Osteoblast (primary cell): ENCODE data around the gene CHCHD10. TPM values are rescaled to one million over a fixed set of nuclear protein-coding genes. Genes with fewer than 3 reads are reported as not detected.

ENCODE experiments used
- DNase-seq: peaks from one replicate; pipeline ENCODE4 v3.0.0; 2011; ENCODE audit warnings: low spot score, mixed read lengths; ENCODE audit not compliant: insufficient read length; ENCODE audit errors: missing footprints
- H2AFZ ChIP-seq: 2 replicates; pipeline ENCODE4 v1.6.0; 2011; ENCODE audit warnings: mild to moderate bottlenecking, low read length
- H3K27ac ChIP-seq: 2 replicates; pipeline ENCODE4 v1.5.1; 2011; ENCODE audit warnings: mild to moderate bottlenecking, low read depth, low read length, moderate library complexity
- H3K27me3 ChIP-seq: 2 replicates; pipeline ENCODE4 v1.6.0; 2012; ENCODE audit warnings: mild to moderate bottlenecking, control low read depth, inconsistent platforms, low read length, moderate library complexity; ENCODE audit not compliant: insufficient read depth
- H3K36me3 ChIP-seq: 2 replicates; pipeline ENCODE4 v1.5.1; 2011; ENCODE audit warnings: mild to moderate bottlenecking, low read length, control low read depth, moderate library complexity; ENCODE audit not compliant: insufficient read depth
- H3K4me1 ChIP-seq: 2 replicates; pipeline ENCODE4 v1.5.1; 2011; ENCODE audit warnings: mild to moderate bottlenecking, low read length, control low read depth, moderate library complexity; ENCODE audit not compliant: insufficient read depth
- H3K4me2 ChIP-seq: 2 replicates; pipeline ENCODE4 v1.6.0; 2011; ENCODE audit warnings: mild to moderate bottlenecking, low read length; ENCODE audit not compliant: insufficient read depth
- H3K4me3 ChIP-seq: fragments of 200-600 bp; sonication (generic); 3 replicates; pipeline ENCODE4 v1.5.1; 2012; ENCODE audit warnings: mild to moderate bottlenecking, low read length, inconsistent platforms; ENCODE audit not compliant: insufficient read depth
- H3K79me2 ChIP-seq: 2 replicates; pipeline ENCODE4 v1.6.0; 2012; ENCODE audit warnings: mild to moderate bottlenecking, low read length, control low read depth, inconsistent platforms; ENCODE audit not compliant: insufficient read depth
- H3K9me3 ChIP-seq: 2 replicates; pipeline ENCODE4 v1.5.1; 2011; ENCODE audit warnings: low read depth, low read length, control low read depth
- H4K20me1 ChIP-seq: 2 replicates; pipeline ENCODE4 v1.6.0; 2012; ENCODE audit warnings: mild to moderate bottlenecking, low read length, control low read depth; ENCODE audit not compliant: insufficient read depth
- total RNA-seq: library from RNA; depleted of rRNA; stranded (reverse); fragments of >200 nt; gene quantifications from 2 replicates; pipeline ENCODE4 v1.2.3, GENCODE V29; 2012
- TF ChIP-seq, protein P1 (sequence below): IDR thresholded peaks from 2 replicates; pipeline ENCODE4 v1.5.1; 2011; ENCODE audit warnings: mild to moderate bottlenecking, low read depth, low read length, moderate library complexity; ENCODE audit errors: extremely low read depth

The CHCHD10 gene
- total RNA-seq, 1 donor = 1.1 TPM

DNA sequence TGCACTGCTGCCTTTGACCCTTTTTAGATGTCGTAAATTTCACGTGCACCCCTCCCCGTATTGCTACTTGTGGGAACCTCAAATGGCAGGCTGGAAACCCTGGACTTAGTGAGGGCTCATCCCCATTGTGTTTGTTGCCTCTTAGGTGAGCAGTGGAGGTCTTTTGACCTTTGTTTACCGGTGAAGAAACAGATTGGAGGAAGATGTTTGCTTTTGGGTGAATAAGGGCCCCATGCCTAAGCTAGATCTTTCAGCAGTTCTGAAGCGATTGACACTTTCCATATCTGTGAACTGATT, 19.8 kb upstream of the CHCHD10 start:
- no peak for DNase-seq
- H3K4me2 ChIP-seq = peak overlapping the region; percentile 90
- peak overlapping the region; percentile 94 for H3K27ac ChIP-seq
- H4K20me1 ChIP-seq = peaks cover 46% of the 10 kb centered on the region
- H3K27me3 ChIP-seq = no peaks in the 10 kb centered on the region
- H3K36me3 ChIP-seq = peaks cover 14% of the 10 kb centered on the region
- H3K79me2 ChIP-seq = peaks cover 55% of the 10 kb centered on the region
- peaks cover 41% of the 10 kb centered on the region for H3K4me1 ChIP-seq
- TF ChIP-seq, protein P1, sequence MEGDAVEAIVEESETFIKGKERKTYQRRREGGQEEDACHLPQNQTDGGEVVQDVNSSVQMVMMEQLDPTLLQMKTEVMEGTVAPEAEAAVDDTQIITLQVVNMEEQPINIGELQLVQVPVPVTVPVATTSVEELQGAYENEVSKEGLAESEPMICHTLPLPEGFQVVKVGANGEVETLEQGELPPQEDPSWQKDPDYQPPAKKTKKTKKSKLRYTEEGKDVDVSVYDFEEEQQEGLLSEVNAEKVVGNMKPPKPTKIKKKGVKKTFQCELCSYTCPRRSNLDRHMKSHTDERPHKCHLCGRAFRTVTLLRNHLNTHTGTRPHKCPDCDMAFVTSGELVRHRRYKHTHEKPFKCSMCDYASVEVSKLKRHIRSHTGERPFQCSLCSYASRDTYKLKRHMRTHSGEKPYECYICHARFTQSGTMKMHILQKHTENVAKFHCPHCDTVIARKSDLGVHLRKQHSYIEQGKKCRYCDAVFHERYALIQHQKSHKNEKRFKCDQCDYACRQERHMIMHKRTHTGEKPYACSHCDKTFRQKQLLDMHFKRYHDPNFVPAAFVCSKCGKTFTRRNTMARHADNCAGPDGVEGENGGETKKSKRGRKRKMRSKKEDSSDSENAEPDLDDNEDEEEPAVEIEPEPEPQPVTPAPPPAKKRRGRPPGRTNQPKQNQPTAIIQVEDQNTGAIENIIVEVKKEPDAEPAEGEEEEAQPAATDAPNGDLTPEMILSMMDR = no peak
- H3K4me3 ChIP-seq = peak overlapping the region; percentile 85
- H3K9me3 ChIP-seq = no peaks in the 10 kb centered on the region
- H2AFZ ChIP-seq = peak overlapping the region; percentile 44

DNA sequence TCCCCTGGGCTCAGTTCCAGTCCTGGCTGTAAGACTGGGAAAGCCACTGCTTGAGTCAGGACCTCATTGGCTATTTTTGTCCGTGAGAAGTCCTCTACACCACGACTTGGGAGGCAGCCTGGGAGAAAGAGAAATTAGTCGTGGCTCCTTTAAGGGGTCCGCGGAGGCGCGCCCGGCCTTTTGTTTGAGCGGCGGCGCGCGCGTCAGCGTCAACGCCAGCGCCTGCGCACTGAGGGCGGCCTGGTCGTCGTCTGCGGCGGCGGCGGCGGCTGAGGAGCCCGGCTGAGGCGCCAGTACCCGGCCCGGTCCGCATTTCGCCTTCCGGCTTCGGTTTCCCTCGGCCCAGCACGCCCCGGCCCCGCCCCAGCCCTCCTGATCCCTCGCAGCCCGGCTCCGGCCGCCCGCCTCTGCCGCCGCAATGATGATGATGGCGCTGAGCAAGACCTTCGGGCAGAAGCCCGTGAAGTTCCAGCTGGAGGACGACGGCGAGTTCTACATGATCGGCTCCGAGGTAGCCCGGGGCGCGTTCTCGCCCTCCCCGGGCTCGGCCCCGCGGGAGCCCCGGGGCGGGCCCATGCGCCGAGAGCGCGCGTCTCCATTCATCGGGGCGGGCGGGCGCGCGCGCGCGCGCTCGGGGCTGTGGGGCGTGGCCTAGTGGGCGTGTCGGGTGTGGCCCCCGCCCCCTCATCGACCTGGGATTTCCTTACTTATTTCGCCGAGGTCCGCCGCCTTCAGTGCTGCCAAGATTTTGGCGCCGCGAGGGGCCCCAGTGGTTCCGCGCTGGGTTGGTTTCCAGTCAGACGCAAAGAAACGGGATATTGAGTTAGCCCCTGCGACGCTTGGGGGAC, 19.2 kb upstream of the CHCHD10 start, which contains the start of gene SMARCB1:
TSS of gene SMARCB1 (plus strand) at position 215 of the 848 bp plus-strand sequence. CDS start at position 419, 204 bp downstream.
- Histone ChIP-seq H3K4me1 (peaks cover 43% of the 10 kb centered on the region), H3K27me3 (no peaks in the 10 kb centered on the region), H3K9me3 (no peaks in the 10 kb centered on the region), H2AFZ (peak within 1 kb of the TSS; percentile 90), H3K4me3 (peak within 1 kb of the TSS; percentile 85), H3K36me3 (peaks cover 8% of the 10 kb centered on the region), H3K79me2 (peaks cover 50% of the 10 kb centered on the region), H3K4me2 (peak within 1 kb of the TSS; percentile 90), H3K27ac (peak within 1 kb of the TSS; percentile 94), H4K20me1 (peaks cover 41% of the 10 kb centered on the region)
- TF ChIP-seq, protein P1 = no peak
- peak; percentile 99 for DNase-seq

DNA sequence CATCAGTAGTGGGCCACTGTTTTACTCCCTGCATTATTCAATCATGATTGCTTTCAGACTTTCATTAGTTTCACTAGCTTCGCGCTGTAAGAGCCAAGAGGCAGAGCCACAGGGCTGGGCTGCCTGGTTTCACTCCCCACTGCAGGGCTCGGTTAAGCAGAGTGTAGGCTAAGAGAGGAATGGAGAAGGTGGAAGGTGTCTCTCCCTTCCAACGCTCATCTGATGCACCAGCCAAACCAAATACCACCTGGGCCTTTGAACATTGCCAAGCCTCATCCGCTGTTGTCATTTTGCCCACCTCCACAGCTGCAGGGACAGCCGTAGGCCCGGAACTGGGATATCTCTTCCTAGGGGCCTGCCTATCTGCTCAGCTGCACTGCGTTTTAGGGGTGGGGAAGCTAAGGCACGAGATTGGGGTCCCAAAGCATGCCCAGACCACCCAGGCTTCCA, 18.5 kb upstream of the CHCHD10 start:
- peaks cover 2% of the 10 kb centered on the region for H3K36me3 ChIP-seq
- no peaks in the 10 kb centered on the region for H3K27me3 ChIP-seq
- peak overlapping the region; percentile 90 for H3K4me2 ChIP-seq
- H3K79me2 ChIP-seq = peaks cover 43% of the 10 kb centered on the region
- peak overlapping the region; percentile 84 for H2AFZ ChIP-seq
- peaks cover 34% of the 10 kb centered on the region for H4K20me1 ChIP-seq
- H3K9me3 ChIP-seq = no peaks in the 10 kb centered on the region
- DNase-seq = peak; percentile 36
- peaks cover 48% of the 10 kb centered on the region for H3K4me1 ChIP-seq
- peak overlapping the region; percentile 85 for H3K4me3 ChIP-seq
- TF ChIP-seq, protein P1 = no peak
- peak overlapping the region; percentile 94 for H3K27ac ChIP-seq

DNA sequence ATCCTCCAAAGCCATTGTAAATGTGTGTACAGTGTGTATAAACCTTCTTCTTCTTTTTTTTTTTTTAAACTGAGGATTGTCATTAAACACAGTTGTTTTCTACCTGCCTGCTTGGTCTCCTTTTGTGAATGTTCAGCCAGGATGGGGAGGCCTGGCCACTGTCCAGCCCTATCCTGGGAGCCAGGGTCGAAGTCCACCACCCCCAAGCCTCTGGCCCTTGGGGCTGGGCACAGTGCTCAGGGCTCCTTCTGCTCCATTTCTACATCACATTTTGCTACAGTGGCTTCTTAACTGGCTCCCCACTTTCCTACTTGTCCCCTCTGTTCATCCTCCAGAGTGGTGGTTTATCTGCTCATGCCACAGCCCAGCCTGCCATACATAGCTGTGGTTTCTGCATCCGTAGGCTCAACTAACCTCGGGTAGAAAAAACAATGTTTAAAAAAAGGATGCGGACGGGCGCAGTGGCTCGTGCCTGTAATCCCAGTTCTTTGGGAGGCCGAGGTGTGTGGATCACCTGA, 16.5 kb upstream of the CHCHD10 start:
- Histone ChIP-seq H2AFZ (no peak overlapping the region), H3K9me3 (no peaks in the 10 kb centered on the region), H3K4me1 (peaks cover 42% of the 10 kb centered on the region), H3K4me3 (no peak overlapping the region), H3K27ac (no peak overlapping the region), H3K27me3 (no peaks in the 10 kb centered on the region), H3K36me3 (no peaks in the 10 kb centered on the region), H3K79me2 (peaks cover 23% of the 10 kb centered on the region), H3K4me2 (peak overlapping the region; percentile 60), H4K20me1 (peaks cover 20% of the 10 kb centered on the region)
- DNase-seq = peak; percentile 94
- TF ChIP-seq, protein P1 = no peak
